Measurements from ENCODE around the gene MAP9.
"Not testable (repeated sequence)": the region's sequence is repeated elsewhere in the genome, so short reads cannot be mapped to it uniquely, and the experiment has no call there.

Gene MAP9

GRCh38 chr4:155322782-155323181, 54.0 kb downstream of the MAP9 start:
- DNase-seq (ENCODE audit: low read depth in 1 of 2, low spot score in 1 of 2), result no peak
- Histone ChIP-seq H3K4me3 (replicated peaks; ENCODE audit: insufficient read depth, low read length) (no peak overlapping the region), H3K27me3 (ENCODE audit: insufficient read depth, poor library complexity, severe bottlenecking) (no peaks in the 10 kb centered on the region), H3K27ac (replicated peaks) (no peak overlapping the region)
- no peak for TF ChIP-seq GABPA (IDR thresholded peaks at IDR 0.05; ENCODE audit: low read depth)
- TF ChIP-seq POLR2AphosphoS5 (IDR thresholded peaks at IDR 0.05; ENCODE audit: low read depth), result no peak
- TF ChIP-seq REST (IDR thresholded peaks at IDR 0.05; ENCODE audit: insufficient replicate concordance, low read depth), result no peak
- TF ChIP-seq CTCF (IDR thresholded peaks at IDR 0.05; ENCODE audit: insufficient read depth, low read length), result no peak
- TF ChIP-seq SPI1 (IDR thresholded peaks at IDR 0.05; ENCODE audit: borderline replicate concordance, low read depth), result no peak

GRCh38 chr4:155321006-155321405, 55.8 kb downstream of the MAP9 start:
- H3K27me3 ChIP-seq (ENCODE audit: insufficient read depth, poor library complexity, severe bottlenecking), result no peaks in the 10 kb centered on the region
- no peak overlapping the region for H3K4me3 ChIP-seq (replicated peaks; ENCODE audit: insufficient read depth, low read length)
- TF ChIP-seq SPI1 (IDR thresholded peaks at IDR 0.05; ENCODE audit: borderline replicate concordance, low read depth) (no peak), POLR2AphosphoS5 (IDR thresholded peaks at IDR 0.05; ENCODE audit: low read depth) (no peak), CTCF (IDR thresholded peaks at IDR 0.05; ENCODE audit: insufficient read depth, low read length) (no peak), GABPA (IDR thresholded peaks at IDR 0.05; ENCODE audit: low read depth) (no peak), REST (IDR thresholded peaks at IDR 0.05; ENCODE audit: insufficient replicate concordance, low read depth) (no peak)
- no peak for DNase-seq (ENCODE audit: low read depth in 1 of 2, low spot score in 1 of 2)
- H3K27ac ChIP-seq (replicated peaks), result no peak overlapping the region

- no peak for TF ChIP-seq CTCF (IDR thresholded peaks at IDR 0.05; ENCODE audit: insufficient read depth, low read length)
- no peak for TF ChIP-seq GABPA (IDR thresholded peaks at IDR 0.05; ENCODE audit: low read depth)
- TF ChIP-seq REST (IDR thresholded peaks at IDR 0.05; ENCODE audit: insufficient replicate concordance, low read depth), result no peak
- TF ChIP-seq SPI1 (IDR thresholded peaks at IDR 0.05; ENCODE audit: borderline replicate concordance, low read depth), result no peak
- no peak for TF ChIP-seq POLR2AphosphoS5 (IDR thresholded peaks at IDR 0.05; ENCODE audit: low read depth)
- Histone ChIP-seq H3K27me3 (ENCODE audit: insufficient read depth, poor library complexity, severe bottlenecking) (no peaks in the 10 kb centered on the region), H3K4me3 (replicated peaks; ENCODE audit: insufficient read depth, low read length) (no peak overlapping the region), H3K27ac (replicated peaks) (no peak overlapping the region)
- no peak for DNase-seq (ENCODE audit: low read depth in 1 of 2, low spot score in 1 of 2)
Measured at GRCh38 chr4:155319516-155319915, 57.2 kb downstream of the MAP9 start.

- H3K27me3 ChIP-seq (ENCODE audit: insufficient read depth, poor library complexity, severe bottlenecking); H3K27ac ChIP-seq (replicated peaks); DNase-seq (ENCODE audit: low read depth in 1 of 2, low spot score in 1 of 2); H3K4me3 ChIP-seq (replicated peaks; ENCODE audit: insufficient read depth, low read length): not testable (repeated sequence)
Measured at GRCh38 chr4:155312027-155312426, 64.7 kb downstream of the MAP9 start.

Measured in HL-60 (cell line).